Breast epithelium (tissue), 4 donors: ENCODE results near the gene DDX52. TPM values are rescaled to one million over a fixed set of nuclear protein-coding genes. Genes with fewer than 3 reads are reported as not detected.
A peak's percentile ranks its signal among the peaks of the same experiment; 100 is the strongest.
"Not testable (repeated sequence)": the region's sequence is repeated elsewhere in the genome, so short reads cannot be mapped to it uniquely, and the experiment has no call there.

Experiments used
- DNase-seq, 2 donors: peaks; one replicate each; pipeline ENCODE4 v3.0.0-alpha.2; 2019; ENCODE audit warnings: low spot score in 2 of 2
- H3K27ac ChIP-seq, 2 donors: fragments of 200-600 bp; sonication (generic) in 1 of 2; one replicate each; pipeline ENCODE4 v1.5.1; 2016 to 2019; ENCODE audit warnings: mild to moderate bottlenecking in 1 of 2
- H3K27me3 ChIP-seq, 2 donors: fragments of 200-600 bp; sonication (generic) in 1 of 2; one replicate each; pipeline versions ENCODE4 v1.5.1 to v1.6.0; 2017 to 2019; ENCODE audit warnings: control low read depth in 1 of 2, mild to moderate bottlenecking in 1 of 2
- H3K36me3 ChIP-seq: fragments of 200-600 bp; one replicate; pipeline ENCODE4 v1.5.1; 2019
- H3K4me1 ChIP-seq, 2 donors: fragments of 200-600 bp; sonication (generic); one replicate each; pipeline ENCODE4 v1.5.1; 2016 to 2019; ENCODE audit warnings: control low read depth in 1 of 2
- H3K4me3 ChIP-seq, 3 donors: fragments of 200-600 bp; sonication (generic); 1 replicate in 2 of 3; 2 replicates in 1 of 3; pipeline ENCODE4 v1.5.1; 2016 to 2019; ENCODE audit warnings: mild to moderate bottlenecking in 3 of 3, moderate library complexity in 2 of 3
- H3K9me3 ChIP-seq, 2 donors: fragments of 200-600 bp; sonication (generic) in 1 of 2; one replicate each; pipeline ENCODE4 v1.5.1; 2016 to 2019; ENCODE audit warnings: control low read depth in 1 of 2
- CTCF ChIP-seq, 3 donors: fragments of 450-650 bp; IDR thresholded peaks; one replicate each; pipeline ENCODE4 v1.5.1; 2016 to 2017; ENCODE audit warnings: antibody characterized with exemption in 3 of 3, mild to moderate bottlenecking in 3 of 3, moderate library complexity in 3 of 3
- POLR2A ChIP-seq: fragments of 450-650 bp; IDR thresholded peaks from one replicate; pipeline ENCODE4 v1.6.1; 2016; ENCODE audit warnings: antibody characterized with exemption, mild to moderate bottlenecking, moderate library complexity
- POLR2AphosphoS5 ChIP-seq, 3 donors: sonication (generic); formaldehyde crosslinking; IDR thresholded peaks; one replicate each; pipeline ENCODE4 v1.6.1; 2017; ENCODE audit warnings: antibody characterized with exemption in 3 of 3
- intact Hi-C: fragments of 100-400 bp; cut with DNase I; formaldehyde crosslinking; loops from one replicate; pipeline ENCODE4 v1.15.1; 2023; ENCODE audit warnings: low total_unique reads
- total RNA-seq, 3 donors: library from RNA; depleted of rRNA; stranded (reverse); fragments of >200 nt; gene quantifications; one replicate each; pipeline ENCODE4 v1.1.0, GENCODE V29; 2016

Gene DDX52
- total RNA-seq: 10 to 100 TPM; 15.8 to 29.3 (median 20.0) TPM

- peak within 1 kb of the TSS; percentile 59 to 85 (median 76) for H3K4me3 ChIP-seq
- H3K9me3 ChIP-seq: no peaks in the 10 kb centered on the region
- peak; percentile 14 for TF ChIP-seq POLR2A
- TF ChIP-seq CTCF (IDR thresholded peaks at IDR 0.05): no peak
- peak in 2 of 3 donors; percentile 44 to 75 for TF ChIP-seq POLR2AphosphoS5 (IDR thresholded peaks at IDR 0.05)
- H3K4me1 ChIP-seq: peaks cover 0 to 9% of the 10 kb centered on the region in 2 donors
- no peaks in the 10 kb centered on the region for H3K36me3 ChIP-seq
- DNase-seq: peak; percentile 83 to 84
- intact Hi-C loops: no loop called here
- peaks cover 0 to 10% of the 10 kb centered on the region in 2 donors for H3K27me3 ChIP-seq
- H3K27ac ChIP-seq: peak within 1 kb of the TSS; percentile 91
These were observed at the start of gene DDX52 for GRCh38 chr17:37643118-37643766. Gene DDX52 (minus strand): TSS chr17:37643446. CDS start chr17:37643420, 26 bp downstream.

- H3K4me1 ChIP-seq: no peaks in the 10 kb centered on the region
- TF ChIP-seq POLR2A: no peak
- no peak for TF ChIP-seq CTCF (IDR thresholded peaks at IDR 0.05)
- no peak for TF ChIP-seq POLR2AphosphoS5 (IDR thresholded peaks at IDR 0.05)
- H3K27ac ChIP-seq: no peak overlapping the region
- intact Hi-C loops: no loop called here
- H3K9me3 ChIP-seq: peaks cover 12% of the 10 kb centered on the region in 2 donors
- no peaks in the 10 kb centered on the region for H3K36me3 ChIP-seq
- no peak overlapping the region for H3K4me3 ChIP-seq
- no peak for DNase-seq
- H3K27me3 ChIP-seq: no peaks in the 10 kb centered on the region
These were observed 48.6 kb upstream of the DDX52 start for GRCh38 chr17:37691807-37692206.

- H3K27ac ChIP-seq: no peak overlapping the region
- no peaks in the 10 kb centered on the region for H3K4me1 ChIP-seq
- no peaks in the 10 kb centered on the region for H3K9me3 ChIP-seq
- TF ChIP-seq CTCF (IDR thresholded peaks at IDR 0.05) (no peak), POLR2AphosphoS5 (IDR thresholded peaks at IDR 0.05) (no peak), POLR2A (no peak)
- no peaks in the 10 kb centered on the region for H3K27me3 ChIP-seq
- H3K4me3 ChIP-seq: no peak overlapping the region
- intact Hi-C loops: no loop called here
- no peaks in the 10 kb centered on the region for H3K36me3 ChIP-seq
- no peak for DNase-seq
These were observed 46.1 kb upstream of the DDX52 start for GRCh38 chr17:37689317-37689716.

GRCh38 chr17:37683454-37683984 lies 40.3 kb upstream of the DDX52 start:
- H3K4me1 ChIP-seq: no peaks in the 10 kb centered on the region
- no peak overlapping the region for H3K4me3 ChIP-seq
- intact Hi-C loops: no loop called here
- H3K9me3 ChIP-seq: no peaks in the 10 kb centered on the region
- H3K27ac ChIP-seq: no peak overlapping the region
- no peak for TF ChIP-seq CTCF (IDR thresholded peaks at IDR 0.05)
- TF ChIP-seq POLR2A: no peak
- no peak for TF ChIP-seq POLR2AphosphoS5 (IDR thresholded peaks at IDR 0.05)
- no peaks in the 10 kb centered on the region for H3K36me3 ChIP-seq
- H3K27me3 ChIP-seq: no peaks in the 10 kb centered on the region
- DNase-seq: no peak

GRCh38 chr17:37682007-37682406 lies 38.8 kb upstream of the DDX52 start:
- no peaks in the 10 kb centered on the region for H3K9me3 ChIP-seq
- no peaks in the 10 kb centered on the region for H3K36me3 ChIP-seq
- no peak overlapping the region for H3K4me3 ChIP-seq
- no peaks in the 10 kb centered on the region for H3K27me3 ChIP-seq
- intact Hi-C loops: no loop called here
- H3K27ac ChIP-seq: no peak overlapping the region
- H3K4me1 ChIP-seq: no peaks in the 10 kb centered on the region
- no peak for TF ChIP-seq CTCF (IDR thresholded peaks at IDR 0.05)
- DNase-seq: no peak

GRCh38 chr17:37679995-37680394 lies 36.7 kb upstream of the DDX52 start:
- H3K4me1 ChIP-seq, H3K9me3 ChIP-seq, DNase-seq, H3K27me3 ChIP-seq, intact Hi-C loops, H3K27ac ChIP-seq, H3K4me3 ChIP-seq, H3K36me3 ChIP-seq: not testable (repeated sequence)
